Suppressor macrophage treated with lipopolysaccharide for 4 hours (primary cell): ENCODE results near the gene CGA.
"Not testable (repeated sequence)": the region's sequence is repeated elsewhere in the genome, so short reads cannot be mapped to it uniquely, and the experiment has no call there.

Experiments used
- DNase-seq: peaks from one replicate; pipeline ENCODE4 v3.0.0-alpha.2; 2020

Gene CGA

DNA sequence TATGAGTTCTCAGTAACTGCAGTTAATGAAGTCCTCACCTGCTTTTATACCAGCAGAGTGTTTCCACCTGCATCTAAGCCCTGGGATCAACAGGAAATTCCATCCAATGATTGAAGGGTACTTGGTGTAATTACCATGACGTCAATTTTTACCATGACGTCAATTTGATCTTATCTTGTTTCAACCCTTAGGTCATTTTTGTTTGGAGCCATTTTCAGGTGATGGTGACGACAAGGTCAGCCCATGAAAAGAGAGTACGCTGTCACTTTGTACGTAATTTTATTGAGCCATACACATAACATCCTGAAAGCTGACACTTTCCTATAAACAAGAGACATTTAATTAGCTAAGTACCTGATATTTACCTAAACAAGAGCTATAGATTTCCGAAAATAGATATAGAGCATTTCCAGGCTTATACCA is at the start of gene CGA:
Gene CGA (minus strand): TSS at position 20 of the 423 bp plus-strand sequence. CDS start 6,906 bp downstream, outside the sequence.
- no peak for DNase-seq

DNA sequence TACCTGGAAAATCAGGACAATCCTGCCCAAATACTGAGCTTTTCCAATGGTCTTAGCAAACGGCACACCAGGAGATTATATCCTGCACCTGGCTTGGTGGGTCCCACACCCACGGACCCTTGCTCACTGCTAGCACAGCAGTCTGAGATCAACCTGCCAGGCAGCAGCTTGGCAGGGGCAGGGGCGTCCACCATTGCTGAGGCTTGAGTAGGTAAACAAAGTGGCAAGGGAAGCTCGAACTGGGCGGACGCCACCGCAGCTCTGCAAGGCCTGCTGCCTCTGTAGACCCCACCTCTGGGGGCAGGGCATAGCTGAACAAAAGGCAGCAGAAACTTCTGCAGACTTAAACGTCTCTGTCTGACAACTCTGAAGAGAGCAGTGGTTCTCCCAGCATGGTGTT is 45.0 kb upstream of the CGA start:
- DNase-seq = not testable (repeated sequence)

DNA sequence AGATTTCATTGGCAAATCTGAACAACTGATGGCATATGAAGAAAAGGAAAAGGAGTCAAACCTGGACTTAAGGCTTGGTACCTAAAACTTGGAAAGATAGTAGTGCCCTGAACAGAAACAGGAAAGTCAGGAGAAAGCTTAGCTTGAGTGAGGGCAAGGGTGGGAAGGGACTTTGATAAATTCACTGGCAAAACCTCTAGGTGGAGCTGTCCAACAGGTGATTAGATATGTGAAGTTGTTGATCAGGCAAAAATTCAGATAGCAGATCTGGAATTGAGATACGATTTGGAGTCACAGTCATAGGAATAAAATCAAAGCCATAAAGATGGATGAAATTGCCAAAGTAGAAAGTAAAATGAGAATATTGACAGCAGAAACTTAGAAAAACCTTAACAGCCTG is 44.3 kb upstream of the CGA start:
- DNase-seq = peak; percentile 72

DNA sequence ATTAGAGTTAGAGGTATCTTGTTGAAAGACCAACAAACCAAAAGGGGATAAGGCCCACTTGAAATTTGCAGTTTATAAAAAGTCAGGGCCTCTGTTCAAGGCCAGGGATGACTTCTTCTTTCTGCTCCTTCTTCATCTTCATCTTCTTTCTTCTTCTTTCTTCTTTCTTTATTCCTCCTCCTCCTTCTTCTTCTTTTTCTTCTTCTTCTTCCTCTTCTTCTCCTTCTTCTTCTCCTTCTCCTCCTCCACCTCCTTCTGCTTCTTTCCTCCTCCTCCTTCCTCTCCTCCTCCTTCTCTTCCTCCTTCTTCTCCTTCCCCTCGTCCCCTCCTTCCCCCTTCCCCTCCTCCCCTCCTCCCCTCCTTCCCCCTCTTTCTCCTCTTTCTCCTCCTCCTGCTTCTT is 42.1 kb upstream of the CGA start:
- DNase-seq = no peak

DNA sequence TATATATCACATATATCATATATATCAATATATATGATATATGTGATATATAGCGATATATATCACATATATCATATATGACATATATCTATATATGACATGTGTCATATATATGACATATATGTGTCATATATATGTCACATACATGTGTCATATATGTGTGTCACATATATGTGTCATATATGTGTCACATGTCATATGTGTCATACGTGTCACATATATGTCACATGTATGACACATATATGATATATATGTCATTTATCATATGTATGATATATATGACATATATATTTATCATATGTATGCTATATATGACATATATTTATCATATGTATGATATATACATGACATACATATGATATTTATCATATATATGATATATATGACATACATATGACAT is 32.8 kb upstream of the CGA start:
- DNase-seq = no peak

DNA sequence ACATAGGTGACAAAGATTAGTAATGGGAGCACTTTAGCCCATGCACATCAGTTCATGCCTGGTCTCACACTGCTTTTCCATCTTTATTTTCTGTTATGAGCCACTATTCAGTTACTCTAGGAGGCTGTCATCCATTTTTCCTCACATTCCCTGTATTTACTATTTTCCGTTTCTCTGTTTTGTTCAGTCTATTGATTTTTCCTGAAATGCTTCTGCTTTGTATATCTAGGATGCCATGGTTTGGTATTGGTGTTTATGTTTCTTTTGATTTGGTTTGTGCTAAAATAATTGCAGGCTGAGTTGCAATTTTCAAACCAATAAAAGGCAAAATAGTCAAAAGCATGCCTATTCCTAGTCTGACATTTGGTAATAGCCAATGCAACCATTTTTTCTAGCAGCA is 31.6 kb upstream of the CGA start:
- no peak for DNase-seq

DNA sequence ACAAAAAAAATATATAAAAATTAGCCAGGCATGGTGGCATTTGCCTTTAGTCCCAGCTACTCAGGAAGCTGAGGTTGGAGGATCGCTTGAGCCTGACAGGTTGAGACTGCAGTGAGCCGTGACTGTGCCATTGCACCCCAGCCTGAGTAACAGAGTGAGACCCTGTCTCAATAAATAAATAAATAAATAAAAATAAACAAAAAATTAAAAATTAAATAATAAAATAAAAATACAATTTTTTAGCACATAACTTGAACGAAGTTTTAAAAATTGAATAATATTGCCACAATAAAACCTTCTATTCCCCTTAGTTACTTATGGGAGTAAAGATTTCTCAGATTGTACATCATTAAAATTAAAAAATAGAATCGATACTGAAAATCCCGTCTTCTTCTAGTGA is 29.2 kb upstream of the CGA start:
- no peak for DNase-seq

DNA sequence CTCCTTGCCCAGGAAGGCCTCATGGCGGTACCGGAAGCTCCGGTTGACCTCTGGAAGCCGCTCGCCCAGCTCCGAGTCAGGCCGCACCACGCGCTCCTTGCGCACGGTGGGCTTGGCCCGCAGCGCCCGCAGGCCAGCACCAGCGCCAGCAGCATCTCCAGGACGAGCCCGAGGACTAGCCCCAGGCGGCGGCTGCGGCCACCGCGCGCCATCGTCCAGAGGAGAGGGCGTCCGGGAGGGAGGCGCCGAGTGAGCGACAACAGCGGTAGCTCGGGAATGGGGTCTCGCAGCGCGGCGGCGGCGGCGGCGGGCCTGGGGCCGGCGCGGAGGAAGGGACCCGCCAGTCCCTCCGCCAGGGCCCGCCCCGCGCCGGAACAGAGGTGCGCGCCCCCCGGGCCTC is 27.6 kb upstream of the CGA start:
- DNase-seq = no peak

DNA sequence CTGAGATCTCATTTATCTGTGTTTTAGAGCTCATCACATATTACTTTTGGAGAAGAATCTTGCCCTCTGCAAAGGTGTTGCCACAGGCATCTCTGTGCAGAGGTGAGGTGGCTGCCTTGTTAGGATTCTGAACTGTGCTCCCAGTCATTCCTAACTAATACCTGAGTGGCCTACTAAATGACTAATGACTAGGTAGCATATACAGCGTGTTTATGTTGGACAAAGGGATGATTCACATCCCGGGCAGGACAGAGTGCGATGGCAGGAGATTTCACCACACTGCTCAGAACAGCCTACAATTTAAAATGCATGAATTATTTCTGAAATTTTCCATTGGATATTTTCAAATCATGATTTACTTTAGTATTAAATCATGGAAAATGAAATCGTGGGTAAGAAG is 23.1 kb upstream of the CGA start:
- no peak for DNase-seq

DNA sequence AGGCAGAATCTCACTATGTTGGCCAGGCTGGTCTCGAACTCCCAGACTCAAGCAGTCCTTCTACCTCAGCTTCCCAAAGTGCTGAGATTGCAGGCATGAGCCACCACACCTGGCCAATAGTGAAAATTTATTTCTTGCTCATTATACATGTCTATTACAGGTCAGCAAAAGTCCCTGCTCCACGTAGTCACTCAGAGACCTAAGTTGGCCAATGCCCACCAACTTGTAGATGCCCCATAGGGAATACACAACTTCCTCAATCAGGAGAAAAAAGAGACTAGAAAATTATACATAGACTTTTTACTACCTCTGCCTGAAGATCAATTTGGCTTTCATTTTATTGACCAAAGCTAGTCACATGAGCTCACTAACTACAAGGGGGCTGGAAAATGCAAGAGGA is 22.0 kb upstream of the CGA start:
- DNase-seq = no peak

DNA sequence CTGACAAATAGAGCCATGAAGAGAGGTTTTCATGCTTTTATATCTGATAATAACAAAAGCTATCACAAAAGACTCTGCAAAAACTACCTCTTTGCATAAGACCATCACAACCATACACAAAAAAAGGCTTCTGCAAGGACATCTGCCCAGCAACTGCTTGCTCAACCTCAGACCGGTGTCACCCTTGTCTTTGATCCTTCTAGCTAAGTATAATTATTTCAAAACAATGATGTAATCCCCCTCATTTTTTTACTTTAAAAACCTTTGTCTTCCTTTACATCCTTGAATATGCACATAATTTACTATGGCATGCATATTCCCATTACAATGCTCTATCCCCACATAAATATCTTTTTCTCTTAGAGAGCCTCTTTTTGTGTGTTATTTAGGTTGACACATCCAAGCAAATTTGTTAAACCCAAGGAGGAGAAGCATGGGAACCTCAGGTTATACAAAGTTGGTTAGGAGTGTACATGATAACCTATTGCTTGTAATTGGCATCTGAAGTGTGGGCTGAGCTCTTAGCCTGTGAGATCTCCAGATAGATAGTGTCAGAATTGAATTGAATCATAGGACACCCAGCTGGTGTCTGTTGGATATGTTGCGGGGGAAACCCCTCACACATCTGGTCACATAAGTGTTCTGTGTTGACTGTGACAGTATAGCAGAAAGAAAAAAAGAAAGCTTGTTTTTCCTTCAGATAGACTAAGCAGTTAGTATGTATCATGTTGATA is 20.7 kb upstream of the CGA start:
- no peak for DNase-seq

DNA sequence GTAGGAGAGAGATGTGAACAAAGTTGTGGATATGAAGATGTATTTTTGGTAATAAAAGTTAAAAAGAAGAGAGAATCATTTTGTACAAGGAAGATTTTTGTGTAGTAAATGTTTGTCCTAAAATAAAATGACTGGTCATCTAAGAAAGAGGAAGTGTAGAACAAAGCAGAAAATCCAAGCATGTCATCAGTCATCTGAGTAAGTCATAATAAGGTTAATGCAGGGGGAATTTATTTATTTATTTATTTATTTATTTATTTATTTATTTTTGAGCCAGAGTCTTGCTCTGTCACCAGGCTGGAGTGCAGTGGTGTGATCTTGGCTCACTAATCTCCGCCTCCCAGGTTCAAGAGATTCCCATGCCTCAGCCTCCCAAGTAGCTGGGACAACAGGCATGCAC is 15.7 kb upstream of the CGA start:
- DNase-seq = peak; percentile 71

DNA sequence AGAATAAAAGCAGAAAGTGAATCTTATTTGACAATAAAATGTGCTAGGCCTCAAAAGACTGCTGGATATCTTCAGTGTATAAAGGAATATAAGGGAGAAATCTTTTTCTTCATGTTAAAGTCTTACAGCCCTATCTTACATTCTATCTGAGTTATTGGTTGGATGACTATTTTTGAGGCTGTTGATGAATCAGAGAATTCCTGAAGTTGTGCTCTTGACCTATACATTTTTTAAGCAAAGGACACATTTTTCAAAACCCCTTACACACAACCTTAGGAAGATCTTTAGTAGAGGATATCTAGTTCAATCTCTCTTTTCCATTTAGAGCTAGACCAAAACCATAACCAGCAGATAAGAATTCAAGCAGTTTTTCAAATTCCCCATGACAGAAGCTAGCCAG is 10.9 kb upstream of the CGA start:
- DNase-seq = no peak

DNA sequence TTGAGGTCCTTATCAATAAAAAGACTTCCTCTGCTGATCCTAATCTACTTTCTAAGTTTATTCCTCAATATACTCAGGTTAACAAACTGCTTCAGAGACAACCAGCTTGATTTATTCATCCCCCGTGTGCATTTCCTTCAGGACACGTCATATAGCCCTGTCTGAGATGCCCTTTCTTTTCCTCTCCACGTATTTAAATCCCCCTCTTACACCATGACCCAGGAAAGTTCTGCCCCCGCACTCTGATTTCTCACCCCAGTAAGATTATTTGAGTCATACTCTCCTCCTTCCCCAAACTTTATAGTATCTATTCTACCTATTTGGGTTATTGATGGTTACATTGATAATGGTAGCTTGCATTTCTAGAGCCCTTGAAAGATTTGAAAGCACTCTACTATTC is 9.8 kb upstream of the CGA start:
- DNase-seq = peak; percentile 23

DNA sequence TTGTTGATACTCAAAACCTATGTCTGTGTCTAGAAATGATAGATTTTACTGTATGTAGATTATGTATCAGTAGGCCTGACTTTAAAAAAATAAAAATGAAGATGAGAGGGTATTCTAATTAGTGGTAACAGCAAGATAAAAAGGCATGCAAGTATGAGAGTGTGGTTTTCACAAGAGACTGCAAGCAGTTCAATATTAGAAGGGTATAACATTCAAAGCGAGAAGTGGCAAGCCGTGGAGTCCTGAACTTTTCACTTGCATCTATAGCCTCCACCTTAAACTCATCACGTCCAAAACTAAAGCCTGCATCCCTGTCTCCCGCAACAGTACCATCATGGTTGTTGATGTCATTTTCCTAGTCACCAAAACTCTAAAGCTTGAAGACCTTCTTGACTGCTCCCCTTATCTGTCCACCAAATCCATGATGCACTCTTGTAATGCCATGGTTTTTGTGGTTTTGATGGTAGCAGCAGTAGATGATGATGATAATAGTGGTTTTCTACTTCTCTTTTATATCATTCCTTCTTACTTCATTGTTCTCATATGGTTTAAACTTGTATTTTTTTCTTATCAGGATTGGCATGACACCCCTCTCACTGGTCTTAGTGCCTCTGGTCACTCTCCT is 9.2 kb upstream of the CGA start:
- DNase-seq = no peak

DNA sequence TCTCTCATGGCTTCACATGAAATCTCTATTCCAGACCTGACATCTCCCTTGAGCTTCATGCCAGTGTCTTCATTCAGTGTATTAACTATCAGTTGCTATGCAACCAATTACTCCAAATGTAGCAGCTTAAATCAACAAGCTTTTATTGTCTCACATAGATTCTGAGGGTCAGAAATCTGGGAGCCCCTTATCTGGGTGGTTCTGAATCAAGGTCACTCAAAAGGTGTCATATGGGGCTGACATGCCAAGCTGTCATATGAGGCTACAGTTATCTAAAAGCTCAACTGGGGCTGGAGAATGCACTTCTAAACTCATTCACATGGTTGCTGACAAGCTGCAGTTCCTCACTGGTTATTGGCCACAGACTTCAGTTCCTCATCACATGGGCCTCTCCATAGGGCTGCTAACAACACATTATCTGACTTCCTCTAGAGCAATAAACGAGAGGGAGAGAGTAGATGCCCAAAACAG is 7.3 kb upstream of the CGA start:
- DNase-seq = no peak

DNA sequence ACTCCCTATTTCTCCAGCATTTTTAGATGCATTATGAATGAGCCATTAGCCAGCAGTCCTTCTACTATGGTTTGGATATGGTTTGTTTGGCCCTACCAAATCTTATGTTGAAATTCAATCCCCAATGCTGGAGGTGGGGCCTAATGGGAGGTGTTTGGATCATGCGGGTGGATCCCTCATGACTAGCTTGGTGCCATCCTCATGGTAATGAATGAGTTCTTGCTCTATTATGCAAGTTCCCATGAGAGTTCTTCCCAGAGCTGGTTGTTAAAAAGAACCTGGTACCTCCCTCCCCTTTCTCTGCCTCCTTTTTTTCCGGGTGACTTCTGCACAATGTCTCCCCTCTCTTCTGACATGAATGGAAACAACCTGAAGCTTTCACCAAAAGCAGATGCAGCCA is 6.2 kb upstream of the CGA start:
- no peak for DNase-seq

DNA sequence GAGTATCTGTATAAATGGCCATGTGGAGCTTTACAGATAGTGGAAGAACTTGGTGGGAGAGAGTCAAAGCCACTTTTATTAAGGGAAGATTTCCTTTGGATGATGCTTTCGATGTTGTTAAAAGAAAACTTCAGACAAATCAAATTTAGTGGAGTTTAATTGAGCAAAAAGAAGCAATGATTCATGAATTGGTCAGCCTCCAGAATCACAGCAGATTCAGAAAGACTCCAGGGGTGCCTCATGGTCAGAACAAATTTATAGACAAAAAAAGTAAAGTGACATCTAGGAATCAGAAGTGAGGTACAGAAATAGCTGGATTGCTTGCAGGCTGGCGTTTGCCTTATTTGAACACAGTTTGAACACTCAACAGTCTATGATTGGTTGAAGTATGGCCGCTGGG is 5.3 kb upstream of the CGA start:
- no peak for DNase-seq

DNA sequence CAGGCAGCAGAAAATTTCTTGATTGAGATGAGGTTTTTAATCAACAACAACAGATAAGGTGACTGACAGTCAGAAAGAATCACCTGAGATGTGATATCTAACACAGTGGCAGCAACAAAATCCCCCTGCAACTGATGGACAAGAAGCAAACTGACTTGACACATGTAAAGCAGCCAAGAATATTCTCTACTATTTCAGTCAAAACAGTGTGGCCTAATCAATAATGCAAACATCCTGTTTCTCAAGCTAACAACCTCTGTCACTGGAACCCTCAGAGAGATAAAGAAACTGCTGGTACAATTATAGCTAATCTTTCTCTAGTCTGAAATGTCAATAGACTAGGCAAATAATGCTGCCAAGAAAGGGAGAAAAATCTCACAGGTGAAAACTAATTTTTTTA is 4.6 kb upstream of the CGA start:
- DNase-seq = no peak

DNA sequence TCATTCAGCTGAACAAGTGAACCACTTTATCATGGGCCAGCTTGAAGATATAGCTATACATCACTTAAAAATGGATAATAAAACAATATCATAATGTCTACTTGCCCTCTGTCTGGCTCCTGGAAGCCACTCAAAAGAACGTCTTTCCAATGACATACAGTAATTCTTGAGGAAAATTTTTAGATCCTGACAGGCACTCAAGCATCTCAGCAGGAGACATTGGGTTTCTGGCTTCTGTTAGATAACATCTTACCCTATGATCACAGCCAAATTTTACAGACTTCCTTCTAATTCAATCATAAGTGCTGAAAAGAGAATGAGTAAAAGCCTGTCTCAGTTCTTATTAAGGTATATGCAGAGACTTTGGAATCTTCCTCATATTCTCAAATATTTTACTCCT is 330 bp downstream of the CGA start:
- no peak for DNase-seq

DNA sequence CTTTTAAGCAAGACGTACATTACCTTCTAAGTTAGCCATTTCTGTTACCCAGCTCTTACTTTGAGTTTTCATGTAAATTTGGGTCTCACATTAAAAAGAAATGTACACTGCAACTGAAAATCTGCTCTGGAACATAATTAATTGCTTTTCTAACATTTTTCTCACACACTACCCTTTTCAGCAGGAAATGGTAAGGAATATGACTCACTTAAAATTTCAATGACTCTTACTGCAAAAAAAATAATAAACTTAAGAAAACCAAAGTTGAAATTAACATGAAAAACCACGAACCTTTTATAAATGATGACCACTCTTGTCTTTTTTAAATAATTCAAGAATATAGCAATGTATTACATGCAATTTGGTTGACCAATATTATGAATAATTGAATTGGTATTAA is 1.3 kb downstream of the CGA start:
- no peak for DNase-seq

DNA sequence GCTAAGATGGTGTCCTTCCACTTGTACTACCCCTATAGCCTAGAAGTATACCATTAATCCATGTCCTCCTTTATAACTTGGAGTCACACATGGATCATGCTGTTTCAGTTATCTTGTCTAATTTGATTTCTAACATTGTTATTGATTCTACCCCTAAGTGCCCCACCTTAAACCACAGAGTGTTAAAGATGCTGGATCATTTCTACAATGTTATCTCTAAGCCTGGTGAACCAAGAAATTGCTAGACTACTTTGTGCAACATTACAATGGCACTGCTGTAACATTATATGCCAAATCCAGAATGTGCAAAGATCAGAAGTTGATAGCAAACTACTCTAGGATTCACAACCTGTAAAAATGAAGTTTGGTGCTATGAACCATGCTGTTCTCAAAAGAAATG is 1.7 kb downstream of the CGA start:
- DNase-seq = no peak

DNA sequence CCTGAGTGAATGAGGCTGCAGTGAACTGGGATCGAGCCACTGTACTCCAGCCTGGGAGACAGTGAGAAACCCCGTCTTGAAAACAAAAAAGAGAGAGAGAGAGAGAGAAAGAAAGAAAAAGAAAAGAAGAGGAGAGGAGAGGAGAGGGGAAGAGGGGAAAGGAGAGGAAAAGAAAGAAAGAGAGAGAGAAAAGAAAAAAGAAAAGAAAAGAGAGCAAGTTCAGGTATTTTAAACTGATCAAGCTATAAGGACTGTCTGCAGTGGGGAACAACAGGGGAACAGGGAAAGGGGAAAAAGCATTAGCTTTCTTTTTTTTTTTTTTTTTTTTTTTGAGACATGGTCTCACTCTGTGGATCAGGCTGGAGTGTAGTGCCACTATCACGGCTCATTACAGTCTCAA is 2.5 kb downstream of the CGA start:
- no peak for DNase-seq

DNA sequence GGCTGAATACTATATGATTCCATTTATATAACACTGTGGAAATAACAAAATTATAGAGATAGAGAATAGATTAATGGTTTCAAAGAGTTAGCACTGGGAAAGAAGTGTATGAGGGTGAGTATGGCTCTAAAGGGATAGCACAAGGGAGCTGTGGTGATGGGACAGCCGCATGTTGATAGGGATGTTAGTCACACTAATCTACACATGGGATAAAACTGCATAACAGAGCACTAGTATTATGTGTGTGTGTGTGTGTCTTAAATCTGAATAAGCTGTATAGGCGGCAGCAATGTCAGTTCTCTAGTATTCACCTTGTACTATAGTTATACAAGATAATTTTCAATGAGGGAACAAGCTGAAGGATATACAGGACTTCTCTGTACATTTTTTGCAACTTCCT is 5.8 kb downstream of the CGA start:
- no peak for DNase-seq

DNA sequence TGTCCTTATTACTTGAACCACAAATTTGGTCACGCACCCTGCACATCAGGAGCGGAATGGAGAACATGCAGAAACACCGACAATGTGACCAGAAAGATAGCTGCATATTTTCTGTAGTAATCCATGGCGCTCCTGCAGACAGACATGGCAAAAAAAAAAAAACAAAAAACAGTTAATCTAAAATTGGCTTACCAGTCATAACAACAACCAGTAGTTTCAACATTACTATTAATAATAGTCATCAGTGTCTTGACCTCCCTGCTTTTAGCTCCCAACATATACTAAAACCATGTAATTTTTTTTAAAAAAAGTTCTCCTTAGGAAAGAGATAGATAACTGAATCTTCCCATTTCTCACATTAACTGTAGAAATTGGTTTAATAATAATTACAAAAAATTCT is 6.8 kb downstream of the CGA start:
- DNase-seq = no peak
